HS-27A (cell line): Measurements from ENCODE around the gene PARD3B.

Source experiments
- DNase-seq: peaks from one replicate; pipeline ENCODE4 v3.0.0-alpha.2; 2012; ENCODE audit warnings: low read depth, missing footprints

Gene PARD3B

GRCh38 chr2:204706939-204707338 lies 161.7 kb downstream of the PARD3B start:
- no peak for DNase-seq

- no peak for DNase-seq
Observed at GRCh38 chr2:204713211-204713610, 167.9 kb downstream of the PARD3B start.

- no peak for DNase-seq
Observed at GRCh38 chr2:204715361-204715760, 170.1 kb downstream of the PARD3B start.

GRCh38 chr2:204717591-204717990 lies 172.3 kb downstream of the PARD3B start:
- no peak for DNase-seq

- DNase-seq = no peak
Observed at GRCh38 chr2:204718607-204719006, 173.3 kb downstream of the PARD3B start.

DNA sequence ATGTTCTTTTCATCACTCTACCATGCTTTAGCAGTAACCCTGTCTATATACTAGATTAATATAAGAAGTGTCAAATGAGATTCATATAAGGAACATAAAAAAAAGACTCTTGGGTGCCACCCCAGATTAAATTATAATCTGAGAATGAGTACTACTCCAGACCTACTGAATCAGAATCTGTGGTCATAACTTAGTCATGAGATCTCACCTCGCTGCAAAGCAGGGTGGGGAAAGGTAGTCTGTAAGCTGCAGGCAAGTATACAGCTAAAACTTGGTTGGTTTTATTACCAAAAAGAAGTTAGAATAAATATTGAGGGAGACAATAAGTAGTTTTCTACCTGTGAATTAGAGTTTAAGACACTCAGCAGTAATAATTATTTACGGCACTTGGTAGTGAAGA lies 175.6 kb downstream of the PARD3B start:
- no peak for DNase-seq

DNA sequence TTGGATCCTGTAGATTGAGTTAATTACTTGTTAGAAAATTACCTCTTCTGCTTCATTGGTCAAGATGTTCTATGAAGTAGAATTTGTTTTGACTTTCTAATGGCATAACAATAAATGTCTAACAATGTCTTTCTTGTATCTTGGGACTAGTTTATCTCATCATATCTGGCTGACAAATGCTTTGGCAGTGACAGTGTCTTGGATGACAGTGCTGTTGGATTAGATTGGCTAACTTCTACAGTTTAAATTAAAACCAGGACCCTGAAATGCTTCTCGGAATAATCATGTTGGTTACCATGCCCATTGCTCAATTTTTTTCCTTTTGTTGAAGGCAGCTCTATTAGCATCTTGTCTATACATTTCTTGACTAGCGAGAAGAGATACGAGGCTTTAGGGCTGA lies 176.9 kb downstream of the PARD3B start:
- DNase-seq = no peak

DNA sequence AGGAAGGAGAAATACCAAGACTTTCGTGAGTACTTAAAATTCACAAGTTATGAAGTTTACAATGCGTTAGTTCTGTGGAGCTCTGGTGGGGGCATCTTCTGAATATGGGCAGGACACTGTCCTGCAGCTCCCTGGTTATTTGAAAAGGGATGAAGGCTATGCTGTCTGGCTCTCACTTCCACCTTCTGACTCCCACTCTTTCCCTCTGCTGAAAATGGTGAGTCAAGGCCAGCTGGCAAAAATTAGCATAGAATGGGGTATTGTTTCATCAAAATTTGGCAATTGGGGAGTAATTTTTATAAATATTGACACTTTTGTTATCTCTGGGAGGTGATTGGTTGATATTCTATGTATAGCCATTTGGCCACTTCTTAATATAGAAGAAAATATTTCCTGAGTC lies 177.4 kb downstream of the PARD3B start:
- DNase-seq = no peak

DNA sequence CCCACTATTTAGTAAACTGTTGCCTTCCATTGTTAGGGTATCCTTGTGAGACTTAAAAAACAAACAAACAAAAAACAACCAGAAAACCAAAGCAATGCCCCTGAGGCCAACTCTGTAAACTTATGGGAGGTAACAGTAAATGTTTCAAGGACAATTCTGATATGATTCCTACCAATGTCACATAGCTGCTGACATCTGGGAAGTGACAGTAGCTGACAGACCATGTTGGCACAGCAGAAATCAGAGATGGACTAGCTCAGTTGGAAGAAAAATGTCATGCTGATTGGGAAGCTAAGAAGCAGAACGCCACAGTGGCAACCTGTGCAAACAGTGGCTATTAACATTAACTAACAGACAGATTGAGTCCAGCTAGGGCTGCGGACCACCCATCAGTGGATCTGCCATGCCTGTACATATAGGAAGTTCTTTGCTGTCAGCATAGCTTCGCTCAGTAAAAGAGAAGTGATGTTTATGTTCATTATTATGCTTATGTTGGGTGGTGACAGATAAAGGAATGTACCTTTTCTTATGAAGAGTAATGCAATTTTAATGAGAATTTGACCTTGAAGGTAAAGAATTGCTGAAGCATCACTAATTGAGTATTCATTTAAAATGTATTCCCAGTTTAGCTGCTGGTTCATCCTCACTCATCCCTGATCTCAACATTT lies 180.6 kb downstream of the PARD3B start:
- DNase-seq = no peak

DNA sequence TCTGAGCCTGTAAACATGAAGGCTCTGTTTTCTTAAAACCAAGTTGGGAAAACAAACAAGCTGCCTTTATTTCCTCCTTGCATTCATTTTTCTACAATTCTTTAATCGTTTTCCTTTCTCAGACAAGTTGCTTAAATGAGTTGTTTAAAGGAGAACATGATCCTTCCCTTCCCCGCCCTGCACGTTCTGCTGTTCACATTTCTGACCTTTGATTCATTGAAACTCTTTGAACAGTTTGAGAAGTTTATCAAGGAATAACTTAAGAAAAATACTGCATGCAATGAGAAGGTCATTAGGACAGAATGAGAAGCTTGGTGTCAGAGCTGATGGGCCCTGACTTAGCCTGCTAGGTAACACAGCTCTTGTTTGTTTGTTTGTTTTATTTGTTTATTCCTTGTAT lies 181.6 kb downstream of the PARD3B start:
- DNase-seq = no peak

GRCh38 chr2:204727368-204727767 lies 182.1 kb downstream of the PARD3B start:
- no peak for DNase-seq

- no peak for DNase-seq
Observed at GRCh38 chr2:204730603-204731002, 185.3 kb downstream of the PARD3B start.

- no peak for DNase-seq
Observed at GRCh38 chr2:204732019-204732418, 186.7 kb downstream of the PARD3B start.

GRCh38 chr2:204737296-204737695 lies 192.0 kb downstream of the PARD3B start:
- DNase-seq = no peak

DNA sequence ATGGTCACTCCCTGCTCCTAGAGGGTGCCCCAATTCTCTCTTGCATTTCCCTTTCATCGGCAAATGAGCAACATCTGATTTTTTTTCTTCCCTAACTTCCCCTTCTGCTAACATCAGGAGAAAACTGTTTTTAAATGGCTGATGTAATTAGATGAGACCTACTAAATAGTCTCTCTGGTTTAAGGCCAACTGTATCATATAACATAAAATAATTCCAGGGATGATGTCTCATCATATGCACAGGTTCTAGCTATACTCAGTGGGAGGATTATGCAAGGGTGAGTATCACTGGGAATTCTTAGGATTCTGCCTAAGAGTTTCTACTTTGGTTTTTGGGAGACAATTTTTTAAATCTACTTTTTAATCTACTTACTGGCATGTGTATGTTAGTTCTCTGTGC lies 193.4 kb downstream of the PARD3B start:
- no peak for DNase-seq

- DNase-seq = no peak
Observed at GRCh38 chr2:204743393-204743960, 198.2 kb downstream of the PARD3B start.

GRCh38 chr2:204744506-204744905 lies 199.2 kb downstream of the PARD3B start:
- no peak for DNase-seq

DNA sequence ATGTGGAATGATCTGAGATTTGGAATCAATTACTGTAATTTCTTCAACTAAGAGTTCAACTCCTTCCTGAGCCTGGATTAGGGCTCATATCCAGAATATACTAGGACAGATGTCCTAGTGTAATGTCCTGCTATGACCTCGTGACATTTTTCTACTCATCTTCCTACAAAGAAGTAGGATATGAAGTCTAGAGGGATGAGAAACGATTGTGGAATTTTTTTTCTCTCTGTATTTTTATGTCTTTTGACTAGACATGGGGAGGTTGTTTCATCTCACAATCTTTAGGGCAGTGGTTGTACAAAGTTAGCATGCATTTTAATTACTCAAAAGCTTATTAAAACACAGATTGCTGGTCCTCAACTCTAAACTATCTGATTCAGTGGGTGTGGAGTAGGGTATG lies 203.0 kb downstream of the PARD3B start:
- no peak for DNase-seq

GRCh38 chr2:204749319-204749718 lies 204.0 kb downstream of the PARD3B start:
- peak; percentile 41 for DNase-seq

DNA sequence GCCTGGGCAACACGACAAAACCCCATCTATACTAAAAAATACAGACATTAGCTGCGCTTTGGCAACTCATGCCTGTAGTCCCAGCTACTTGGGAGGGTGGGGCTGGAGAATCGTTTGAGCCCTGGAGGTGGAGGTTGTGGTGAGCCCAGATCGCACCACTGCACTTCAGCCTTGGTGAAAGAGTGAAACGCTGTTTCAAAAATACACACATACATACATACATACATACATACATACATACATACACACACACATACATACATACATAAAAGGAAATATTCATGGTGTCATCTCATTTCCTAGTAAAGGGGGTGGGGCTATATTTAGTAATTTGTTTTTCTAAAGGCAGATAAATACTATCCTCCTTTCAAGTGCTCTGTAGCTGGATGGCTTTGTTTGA lies 205.1 kb downstream of the PARD3B start:
- DNase-seq = no peak

GRCh38 chr2:204751472-204751871 lies 206.2 kb downstream of the PARD3B start:
- DNase-seq = no peak

DNA sequence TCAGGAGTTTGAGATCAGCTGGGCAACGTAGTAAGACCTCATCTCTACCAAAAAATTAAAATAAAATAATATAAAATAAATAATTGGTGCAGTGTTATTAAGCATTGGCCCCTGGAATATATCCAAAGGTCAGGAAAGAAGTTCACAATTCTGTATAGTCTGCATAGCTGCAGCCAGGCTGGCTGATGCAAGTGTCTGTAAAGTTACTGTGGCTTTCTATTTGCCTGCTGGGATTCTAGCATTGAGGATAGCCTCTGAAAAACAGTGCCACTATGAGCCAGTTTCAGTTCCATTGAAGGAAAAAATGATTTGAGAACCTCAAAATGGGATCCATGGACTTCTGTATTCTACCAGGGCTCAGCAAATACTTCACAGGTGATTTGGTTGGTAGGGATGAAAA lies 208.6 kb downstream of the PARD3B start:
- DNase-seq = no peak

- no peak for DNase-seq
Observed at GRCh38 chr2:204754898-204755297, 209.6 kb downstream of the PARD3B start.
